HG03045 (cell line): ENCODE data around the gene CLPX.
"Not testable (repeated sequence)": the region's sequence is repeated elsewhere in the genome, so short reads cannot be mapped to it uniquely, and the experiment has no call there.

ENCODE experiments used
- ATAC-seq: cut with Tn5 transposase; IDR thresholded peaks from one replicate; pipeline ENCODE4 v1.9.1; 2021; ENCODE audit warnings: mild to moderate bottlenecking, moderate library complexity; ENCODE audit not compliant: unreplicated experiment

The CLPX gene

DNA sequence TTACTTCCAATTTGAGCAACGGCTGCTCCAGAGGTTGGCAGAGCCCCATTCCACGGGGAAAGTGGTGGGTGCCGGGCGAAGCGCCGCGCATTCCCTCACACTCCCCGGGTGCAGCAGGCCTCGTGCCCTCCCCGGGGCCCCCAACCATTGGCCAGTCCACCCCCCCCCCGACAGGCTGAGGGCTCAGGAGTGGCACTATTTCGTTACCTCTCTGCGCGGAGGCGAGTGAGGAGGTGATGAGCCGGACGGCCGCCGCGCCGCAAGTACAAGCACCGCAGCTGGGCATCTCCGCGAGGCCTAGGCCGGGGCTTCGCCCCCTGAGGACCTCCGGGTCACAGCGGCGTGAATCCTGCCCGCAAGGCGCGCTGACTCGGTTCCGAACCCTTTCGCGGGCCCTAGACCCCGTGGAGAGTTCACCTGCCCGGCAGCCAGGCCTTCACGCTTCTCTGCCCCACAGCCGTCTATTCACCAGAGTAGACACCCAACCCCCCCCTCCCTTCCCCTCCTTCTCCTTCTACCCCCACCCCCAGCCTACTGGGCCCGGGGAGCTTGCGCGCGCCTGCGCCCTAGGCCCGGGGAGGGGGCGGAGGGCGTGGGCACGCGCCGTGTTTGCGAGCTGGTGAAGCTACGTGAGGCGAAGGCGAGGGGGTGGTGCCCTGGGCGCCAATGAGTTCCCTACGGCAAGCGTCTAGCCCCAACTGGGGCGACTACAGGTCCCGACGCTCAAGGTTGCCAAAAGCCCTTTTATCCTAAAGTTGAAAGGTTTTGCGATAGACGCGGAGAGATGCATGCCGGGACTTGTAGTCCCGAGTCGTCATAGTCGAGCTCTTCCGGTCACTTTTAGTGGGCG is at the start of gene CLPX:
Gene CLPX, minus strand, starts transcription at position 475 of the 850 bp plus-strand sequence. Its CDS starts 189 bp downstream, at position 286.
- peak; percentile 81 for ATAC-seq

DNA sequence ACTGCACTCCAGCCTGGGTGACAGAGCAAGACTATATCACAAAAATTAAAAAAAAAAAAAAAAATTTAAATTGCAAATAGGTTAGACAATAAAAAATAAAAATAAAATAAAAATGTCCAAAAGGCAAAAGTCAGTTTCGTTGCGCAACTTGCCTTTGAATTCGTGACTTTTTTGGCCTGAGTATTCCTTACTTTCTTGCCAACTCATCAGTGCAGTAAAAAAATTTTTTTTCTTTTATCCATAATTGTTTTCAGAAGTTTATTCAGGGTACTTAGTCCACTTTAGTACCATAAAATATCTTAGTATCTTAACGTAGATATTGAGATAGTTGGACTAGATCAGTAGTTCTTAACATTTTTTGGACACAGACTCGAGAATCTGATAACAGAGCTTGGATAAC is 48.6 kb upstream of the CLPX start:
- no peak for ATAC-seq

GRCh38 chr15:65232520-65232919 is 47.4 kb upstream of the CLPX start:
- ATAC-seq = no peak

- no peak for ATAC-seq
These were observed 46.2 kb upstream of the CLPX start for GRCh38 chr15:65231306-65231705.

DNA sequence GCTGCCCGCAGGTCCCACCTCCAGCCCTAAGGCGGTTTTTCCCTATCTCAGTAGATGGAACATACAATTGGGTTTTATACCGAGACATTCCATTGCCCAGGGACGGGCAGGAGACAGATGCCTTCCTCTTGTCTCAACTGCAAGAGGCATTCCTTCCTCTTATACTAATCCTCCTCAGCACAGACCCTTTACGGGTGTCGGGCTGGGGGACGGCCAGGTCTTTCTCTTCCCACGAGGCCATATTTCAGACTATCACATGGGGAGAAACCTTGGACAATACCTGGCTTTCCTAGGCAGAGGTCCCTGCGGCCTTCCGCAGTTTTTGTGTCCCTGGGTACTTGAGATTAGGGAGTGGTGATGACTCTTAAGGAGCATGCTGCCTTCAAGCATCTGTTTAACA is 41.8 kb upstream of the CLPX start:
- not testable (repeated sequence) for ATAC-seq

GRCh38 chr15:65226221-65226620 is 41.1 kb upstream of the CLPX start:
- no peak for ATAC-seq

GRCh38 chr15:65223996-65224395 is 38.9 kb upstream of the CLPX start:
- ATAC-seq = no peak

DNA sequence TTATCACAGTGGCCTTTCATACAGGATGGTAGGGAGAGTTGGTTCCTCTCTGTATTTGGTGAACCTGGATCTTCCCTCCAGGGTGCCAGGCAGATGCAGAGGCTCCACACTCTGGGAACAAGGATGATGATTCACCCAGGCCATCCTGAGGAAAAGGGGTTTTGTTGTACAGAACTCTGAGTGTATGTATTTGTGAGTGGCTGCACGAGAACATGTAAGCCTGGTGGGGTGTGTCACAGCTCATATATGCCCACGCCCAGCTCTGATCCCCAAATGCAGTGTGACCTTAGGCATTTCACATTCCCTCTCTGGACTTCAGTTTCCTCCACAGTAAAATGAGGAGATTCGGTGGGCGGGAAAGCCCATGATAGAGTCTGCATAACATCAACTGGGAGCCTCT is 37.7 kb upstream of the CLPX start:
- no peak for ATAC-seq

DNA sequence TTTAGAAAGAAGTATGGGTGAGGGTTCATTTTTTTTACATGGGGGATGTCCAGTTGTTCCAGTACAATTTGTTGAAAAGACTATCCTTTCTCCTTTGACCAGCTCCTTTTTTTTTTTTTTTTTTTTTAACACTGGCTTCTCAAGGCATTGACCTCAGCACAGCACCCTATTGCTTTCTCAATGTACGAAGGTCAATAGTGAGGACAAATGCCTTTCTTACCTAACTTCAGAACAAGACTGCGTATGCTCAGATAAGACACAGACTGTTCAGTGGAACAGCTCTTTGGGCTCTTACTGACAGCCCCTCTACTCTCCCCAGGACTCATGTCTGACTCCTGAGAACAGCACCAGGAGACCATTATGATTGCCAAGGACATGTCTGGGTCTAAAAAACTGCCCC is 36.6 kb upstream of the CLPX start:
- ATAC-seq = no peak

GRCh38 chr15:65219137-65219536 is 34.0 kb upstream of the CLPX start:
- no peak for ATAC-seq

DNA sequence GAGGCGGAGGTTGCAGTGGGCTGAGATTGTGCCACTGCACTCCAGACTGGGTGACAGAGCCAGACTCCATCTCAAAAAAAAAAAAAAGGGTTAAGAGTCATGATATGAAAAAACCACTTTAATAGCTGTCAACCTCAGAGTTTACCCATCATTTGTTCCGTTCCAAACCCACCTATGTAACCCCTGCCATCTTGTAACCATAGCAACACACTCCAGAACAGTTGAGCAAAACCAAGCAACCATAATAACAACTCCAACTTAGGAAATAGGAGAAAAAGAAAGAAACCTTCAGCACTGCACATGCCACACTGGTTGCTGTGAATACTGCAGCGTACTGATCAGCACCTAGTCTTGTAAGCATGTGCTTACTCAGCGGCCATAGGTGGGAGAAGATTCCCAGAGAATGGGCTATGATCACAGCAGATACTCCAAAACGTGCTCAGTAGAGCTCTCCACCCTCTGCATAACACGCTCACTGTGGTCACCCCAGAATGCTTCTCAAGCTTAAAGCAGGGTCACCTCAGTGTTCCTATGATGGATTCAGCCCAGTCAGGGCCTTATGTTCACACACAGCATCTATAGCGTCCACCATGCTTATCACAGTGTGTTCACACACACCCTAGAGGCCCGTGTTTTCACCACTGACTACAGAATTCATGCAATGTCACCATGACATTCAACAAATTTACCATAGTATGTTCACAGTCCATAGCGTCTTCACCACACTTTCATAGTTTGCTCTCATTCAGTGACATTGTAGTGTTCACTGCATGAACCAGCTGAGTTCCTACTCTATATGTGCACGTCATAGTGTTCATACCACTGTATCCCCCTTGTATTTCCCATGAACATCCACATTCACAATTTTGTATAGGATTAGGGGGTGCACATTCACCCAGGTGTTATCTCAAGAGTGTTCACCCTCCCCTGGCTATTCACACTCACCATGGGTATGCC is 32.7 kb upstream of the CLPX start:
- no peak for ATAC-seq

GRCh38 chr15:65215496-65215895 is 30.4 kb upstream of the CLPX start:
- no peak for ATAC-seq

GRCh38 chr15:65214010-65214409 is 28.9 kb upstream of the CLPX start:
- ATAC-seq = no peak

DNA sequence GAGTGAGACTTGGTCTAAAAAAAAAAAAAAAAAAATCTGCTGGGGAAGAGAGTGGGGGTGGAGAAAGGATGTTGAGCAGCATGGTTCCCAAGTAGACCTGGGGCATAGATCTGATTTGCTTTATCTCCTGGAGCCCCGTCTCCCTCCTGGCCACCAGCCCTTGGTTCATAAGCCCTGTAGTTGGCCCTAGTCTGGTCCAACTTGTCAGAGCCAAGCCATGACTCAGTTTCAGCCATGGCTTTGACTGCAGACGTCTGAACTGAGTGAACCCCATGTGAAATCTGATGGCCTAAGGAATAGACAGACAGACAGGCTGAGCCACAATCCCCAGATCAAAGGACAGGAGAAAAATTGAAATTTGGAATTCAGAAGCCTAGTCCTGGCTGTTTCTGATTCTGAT is 28.1 kb upstream of the CLPX start:
- no peak for ATAC-seq

GRCh38 chr15:65212097-65212496 is 27.0 kb upstream of the CLPX start:
- no peak for ATAC-seq

- no peak for ATAC-seq
These were observed 26.4 kb upstream of the CLPX start for GRCh38 chr15:65211482-65211982.

DNA sequence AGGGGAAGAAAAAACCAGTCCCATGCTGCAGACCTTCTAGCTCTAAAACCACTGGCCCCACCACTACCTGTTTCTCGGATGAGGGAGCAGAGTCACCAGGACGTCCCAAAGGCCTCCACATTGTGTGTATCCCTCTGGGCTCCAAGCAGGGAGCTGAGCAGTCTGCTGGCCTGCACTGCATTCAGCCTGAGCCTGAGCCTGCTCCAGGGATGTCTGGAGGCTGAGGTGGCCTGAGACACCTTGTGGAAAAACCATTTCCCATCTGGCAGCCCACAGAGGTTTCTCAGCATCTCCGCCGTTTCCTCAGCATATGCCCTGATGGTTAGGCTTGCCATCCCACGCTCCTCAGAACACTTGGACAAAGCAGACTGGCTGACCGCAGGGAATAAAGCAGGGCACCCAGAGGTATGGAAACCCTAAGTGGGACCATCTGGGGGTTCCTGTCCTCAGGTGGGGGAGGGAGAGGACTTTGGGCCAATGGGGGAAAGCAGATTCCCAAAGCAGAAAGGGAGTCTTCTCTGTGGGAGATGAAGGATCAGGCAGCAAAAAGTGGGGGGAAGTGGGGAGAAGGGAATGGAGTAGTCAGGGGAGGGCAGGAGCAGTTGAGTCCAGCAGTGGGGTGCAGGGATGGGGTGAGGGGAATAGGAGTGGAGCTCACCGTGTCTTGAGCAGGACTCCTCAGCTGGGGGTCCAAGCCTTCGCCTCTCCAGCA is 25.8 kb upstream of the CLPX start, which contains the start of gene CILP:
Gene CILP, minus strand, starts transcription at position 704 of the 712 bp plus-strand sequence. CDS start 1,718 bp downstream, outside the sequence.
- ATAC-seq = no peak

DNA sequence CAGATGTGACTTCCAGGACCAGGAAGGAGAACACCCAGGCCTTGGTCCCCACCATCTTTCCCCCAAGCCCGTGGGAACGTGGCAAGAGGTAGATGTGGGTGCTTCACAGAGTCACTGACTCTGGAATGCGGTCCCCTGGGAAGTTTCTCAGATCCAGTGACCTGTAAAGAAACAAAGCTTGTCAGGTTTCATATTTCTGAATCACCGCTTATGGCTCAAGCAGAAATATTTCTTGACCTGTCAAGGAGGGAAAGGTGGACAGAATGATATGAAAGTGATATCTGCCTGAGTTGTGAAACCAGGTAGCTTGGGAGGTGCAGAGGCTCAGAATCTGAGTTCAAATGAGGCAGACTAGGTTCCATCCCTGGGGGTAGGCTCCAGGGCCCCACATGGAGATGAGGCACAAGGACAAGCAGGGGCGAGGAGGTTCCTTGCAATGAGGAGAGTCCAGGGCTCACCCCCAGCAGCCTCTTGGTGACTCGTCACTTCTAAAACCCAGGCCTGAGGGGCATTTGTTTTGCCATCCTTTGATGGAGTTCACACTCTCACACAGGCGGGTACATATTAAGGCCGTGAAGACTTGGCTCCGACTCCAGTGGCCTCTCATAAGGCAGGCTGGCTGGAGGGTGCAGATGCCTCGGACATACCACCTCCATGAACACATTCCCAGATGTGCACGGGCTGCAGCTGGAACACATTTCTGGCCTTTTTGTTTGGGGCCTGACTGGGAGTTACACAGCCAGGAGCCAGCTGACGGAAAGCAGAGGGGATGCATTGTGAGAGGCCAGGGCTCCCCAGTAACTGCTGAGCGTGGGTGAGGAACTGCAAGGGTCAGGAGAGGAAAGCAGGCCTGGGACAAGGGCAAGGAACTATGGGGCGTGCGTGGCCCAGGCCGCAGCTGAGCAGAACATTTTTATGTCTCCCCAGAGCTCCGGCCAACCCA is 24.8 kb upstream of the CLPX start:
- ATAC-seq = no peak

DNA sequence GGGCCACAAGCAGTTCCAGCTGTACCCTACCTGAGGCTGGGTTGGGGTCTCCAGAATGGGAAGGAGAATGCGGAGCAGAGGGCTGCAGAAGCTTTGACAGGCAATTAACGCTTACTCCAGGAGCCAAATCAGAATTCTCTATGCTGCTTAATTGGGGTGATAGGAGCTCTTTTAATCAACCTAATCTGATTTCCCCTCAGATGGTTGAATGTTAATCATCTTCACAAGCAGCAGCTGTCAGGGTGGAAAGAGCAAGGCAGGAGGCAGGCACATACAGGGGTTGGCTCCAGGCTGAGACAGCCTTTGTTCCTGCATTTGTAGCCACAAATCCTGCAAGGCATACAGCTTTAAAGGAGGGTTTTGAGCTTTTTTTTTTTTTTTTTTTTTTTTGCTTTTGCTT is 23.5 kb upstream of the CLPX start:
- ATAC-seq = no peak
